Neural cell (in vitro differentiated cells): Measurements from ENCODE around the gene ARHGEF40. TPM values are rescaled to one million over a fixed set of nuclear protein-coding genes. Genes with fewer than 3 reads are reported as not detected.

Experiments
- H2AFZ ChIP-seq: fragments of 200-600, 300-800 bp; sonication (generic), shearing (Covaris generic); 2 replicates; pipeline ENCODE4 v1.6.0; 2014; ENCODE audit warnings: low read depth, mild to moderate bottlenecking, antibody characterized with exemption, low read length, moderate library complexity
- H3F3A ChIP-seq: fragments of 200-600 bp; shearing (Covaris generic); 2 replicates; pipeline ENCODE4 v1.6.1; 2016; ENCODE audit warnings: mild to moderate bottlenecking, moderate library complexity, mixed read lengths, antibody characterized with exemption, low read length; ENCODE audit not compliant: insufficient read depth, poor library complexity, severe bottlenecking
- H3K27ac ChIP-seq: fragments of 200-600, 300-800 bp; sonication (generic), shearing (Covaris generic); 2 replicates; pipeline ENCODE4 v1.5.1; 2014; ENCODE audit warnings: mild to moderate bottlenecking, low read length, moderate library complexity
- H3K27me3 ChIP-seq: fragments of 300-800, 200-600 bp; sonication (generic), shearing (Covaris generic); 2 replicates; pipeline ENCODE4 v1.6.0; 2014; ENCODE audit warnings: mild to moderate bottlenecking, low read depth, low read length, moderate library complexity; ENCODE audit not compliant: insufficient read depth
- H3K36me3 ChIP-seq: fragments of 300-800, 200-600 bp; sonication (generic), shearing (Covaris generic); 2 replicates; pipeline ENCODE4 v1.5.1; 2014; ENCODE audit warnings: mild to moderate bottlenecking, antibody characterized with exemption, low read length, moderate library complexity; ENCODE audit not compliant: insufficient read depth
- H3K4me2 ChIP-seq: fragments of 300-800, 200-600 bp; sonication (generic), shearing (Covaris generic); 2 replicates; pipeline ENCODE4 v1.6.0; 2014; ENCODE audit warnings: mild to moderate bottlenecking, low read length
- H3K4me3 ChIP-seq: fragments of 300-800, 200-600 bp; sonication (generic), shearing (Covaris generic); 2 replicates; pipeline ENCODE4 v1.5.1; 2014; ENCODE audit warnings: mild to moderate bottlenecking, low read length, moderate library complexity
- H3K79me2 ChIP-seq: fragments of 200-600 bp; shearing (Covaris generic); replicated peaks from 2 replicates; pipeline ENCODE4 v1.6.0; 2014; ENCODE audit warnings: mild to moderate bottlenecking, low read length, moderate library complexity; ENCODE audit not compliant: insufficient read depth
- H3K9ac ChIP-seq: fragments of 300-800, 200-600 bp; sonication (generic), shearing (Covaris generic); 2 replicates; pipeline ENCODE4 v1.6.1; 2016; ENCODE audit warnings: mild to moderate bottlenecking, low read length, mixed read lengths
- H3K9me2 ChIP-seq: fragments of 200-600 bp; shearing (Covaris generic); 2 replicates; pipeline ENCODE4 v1.6.1; 2016; ENCODE audit warnings: mild to moderate bottlenecking, low read length, mixed read lengths; ENCODE audit not compliant: insufficient read depth
- H3K9me3 ChIP-seq: fragments of 200-600, 300-800 bp; sonication (generic), shearing (Covaris generic); 2 replicates; pipeline ENCODE4 v1.6.1; 2016; ENCODE audit warnings: mild to moderate bottlenecking, mixed run types, low read length, moderate library complexity, mixed read lengths
- H4K20me1 ChIP-seq: fragments of 200-600 bp; shearing (Covaris generic); 2 replicates; pipeline ENCODE4 v1.6.1; 2016; ENCODE audit warnings: mild to moderate bottlenecking, mixed run types; ENCODE audit not compliant: insufficient read depth
- CTCF ChIP-seq: fragments of 450-650 bp; IDR thresholded peaks from 2 replicates; pipeline ENCODE4 v1.5.1; 2014; ENCODE audit warnings: antibody characterized with exemption, mild to moderate bottlenecking, moderate library complexity; ENCODE audit not compliant: poor library complexity, severe bottlenecking
- EP300 ChIP-seq: fragments of 450-650 bp; conservative IDR thresholded peaks from 2 replicates; pipeline ENCODE4 v1.6.1; 2014; ENCODE audit warnings: antibody characterized with exemption, mild to moderate bottlenecking, moderate library complexity; ENCODE audit not compliant: poor library complexity, severe bottlenecking
- EZH2 ChIP-seq: fragments of 200-600, 300-800 bp; shearing (Covaris generic), sonication (generic); IDR thresholded peaks from 2 replicates; pipeline ENCODE4 v1.6.1; 2014; ENCODE audit warnings: antibody characterized with exemption, low read length, borderline replicate concordance, mild to moderate bottlenecking; ENCODE audit not compliant: insufficient read depth, poor library complexity, severe bottlenecking
- MXI1 ChIP-seq: fragments of 450-650 bp; conservative IDR thresholded peaks from 2 replicates; pipeline ENCODE4 v1.6.1; 2014; ENCODE audit warnings: antibody characterized with exemption, mild to moderate bottlenecking; ENCODE audit not compliant: poor library complexity, severe bottlenecking
- POLR2AphosphoS5 ChIP-seq: IDR thresholded peaks from 2 replicates; pipeline ENCODE4 v1.6.1; 2012
- RAD21 ChIP-seq: fragments of 450-650 bp; conservative IDR thresholded peaks from 2 replicates; pipeline ENCODE4 v1.6.1; 2014; ENCODE audit warnings: antibody characterized with exemption, mild to moderate bottlenecking, moderate library complexity
- SMC3 ChIP-seq: fragments of 450-650 bp; conservative IDR thresholded peaks from 2 replicates; pipeline ENCODE4 v1.6.1; 2014; ENCODE audit warnings: antibody characterized with exemption, mild to moderate bottlenecking, moderate library complexity; ENCODE audit not compliant: poor library complexity
- TAF1 ChIP-seq: IDR thresholded peaks from 2 replicates; pipeline ENCODE4 v1.6.1; 2012; ENCODE audit warnings: low read depth
- polyA plus RNA-seq: library from polyadenylated mRNA; depleted of rRNA; stranded (reverse); fragments of >200 nt; gene quantifications from 2 replicates; pipeline ENCODE4 v1.2.3, GENCODE V29; 2014
- TF ChIP-seq, protein P1 (sequence below): IDR thresholded peaks from 2 replicates; pipeline ENCODE4 v1.6.1; 2012; ENCODE audit warnings: borderline replicate concordance

ARHGEF40 gene
- polyA plus RNA-seq, 1 donor from 2014 or later: 28.9 TPM

GRCh38 chr14:21090194-21090939 is 20.3 kb downstream of the ARHGEF40 start:
- no peaks in the 10 kb centered on the region for H4K20me1 ChIP-seq

DNA sequence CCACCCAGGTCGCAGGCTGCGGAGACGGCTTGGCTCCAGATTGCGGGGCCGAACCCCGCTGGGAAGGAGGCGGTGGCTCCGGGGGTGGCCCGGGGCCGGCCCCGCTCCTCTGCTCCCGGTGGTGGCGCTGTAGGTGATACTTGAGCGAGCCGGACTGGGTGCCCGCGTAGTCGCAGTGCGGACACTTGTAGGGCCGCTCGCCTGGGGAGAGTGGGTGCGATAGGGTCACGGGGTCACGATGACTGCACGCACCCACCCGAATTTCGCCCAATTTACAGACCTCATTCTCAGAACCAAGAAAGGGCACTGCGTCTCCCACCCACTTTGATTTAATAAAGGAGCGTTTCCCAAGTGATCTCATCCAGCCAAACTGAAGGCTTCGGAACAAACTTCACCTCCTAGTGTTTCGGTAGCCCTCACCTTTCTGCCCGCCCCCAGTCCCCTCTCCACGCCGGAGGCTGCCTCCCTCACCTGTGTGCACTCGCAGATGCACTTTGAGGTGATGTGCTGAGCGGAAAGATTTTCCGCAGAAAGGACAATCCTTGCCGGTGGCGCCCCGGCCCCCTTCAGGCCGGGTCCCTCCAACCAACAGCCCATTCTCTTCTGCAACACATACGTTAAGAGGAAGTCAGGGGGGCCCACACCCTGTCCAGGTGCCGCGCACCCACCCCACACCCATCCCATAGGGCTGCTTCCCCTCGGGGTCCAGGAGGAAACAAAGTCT is 21.0 kb downstream of the ARHGEF40 start:
- Histone ChIP-seq H3K27ac (no peak overlapping the region), H4K20me1 (no peaks in the 10 kb centered on the region), H2AFZ (no peak overlapping the region), H3K79me2 (peaks cover 16% of the 10 kb centered on the region), H3K9ac (no peak overlapping the region), H3K9me3 (no peaks in the 10 kb centered on the region), H3K4me3 (no peak overlapping the region), H3K4me2 (no peak overlapping the region), H3K9me2 (no peaks in the 10 kb centered on the region), H3F3A (peaks cover 23% of the 10 kb centered on the region), H3K27me3 (no peaks in the 10 kb centered on the region), H3K36me3 (peaks cover 7% of the 10 kb centered on the region)
- TF ChIP-seq SMC3 (no peak), EP300 (no peak), TAF1 (no peak), POLR2AphosphoS5 (no peak), EZH2 (no peak), RAD21 (no peak), MXI1 (no peak)
- TF ChIP-seq, protein P1, sequence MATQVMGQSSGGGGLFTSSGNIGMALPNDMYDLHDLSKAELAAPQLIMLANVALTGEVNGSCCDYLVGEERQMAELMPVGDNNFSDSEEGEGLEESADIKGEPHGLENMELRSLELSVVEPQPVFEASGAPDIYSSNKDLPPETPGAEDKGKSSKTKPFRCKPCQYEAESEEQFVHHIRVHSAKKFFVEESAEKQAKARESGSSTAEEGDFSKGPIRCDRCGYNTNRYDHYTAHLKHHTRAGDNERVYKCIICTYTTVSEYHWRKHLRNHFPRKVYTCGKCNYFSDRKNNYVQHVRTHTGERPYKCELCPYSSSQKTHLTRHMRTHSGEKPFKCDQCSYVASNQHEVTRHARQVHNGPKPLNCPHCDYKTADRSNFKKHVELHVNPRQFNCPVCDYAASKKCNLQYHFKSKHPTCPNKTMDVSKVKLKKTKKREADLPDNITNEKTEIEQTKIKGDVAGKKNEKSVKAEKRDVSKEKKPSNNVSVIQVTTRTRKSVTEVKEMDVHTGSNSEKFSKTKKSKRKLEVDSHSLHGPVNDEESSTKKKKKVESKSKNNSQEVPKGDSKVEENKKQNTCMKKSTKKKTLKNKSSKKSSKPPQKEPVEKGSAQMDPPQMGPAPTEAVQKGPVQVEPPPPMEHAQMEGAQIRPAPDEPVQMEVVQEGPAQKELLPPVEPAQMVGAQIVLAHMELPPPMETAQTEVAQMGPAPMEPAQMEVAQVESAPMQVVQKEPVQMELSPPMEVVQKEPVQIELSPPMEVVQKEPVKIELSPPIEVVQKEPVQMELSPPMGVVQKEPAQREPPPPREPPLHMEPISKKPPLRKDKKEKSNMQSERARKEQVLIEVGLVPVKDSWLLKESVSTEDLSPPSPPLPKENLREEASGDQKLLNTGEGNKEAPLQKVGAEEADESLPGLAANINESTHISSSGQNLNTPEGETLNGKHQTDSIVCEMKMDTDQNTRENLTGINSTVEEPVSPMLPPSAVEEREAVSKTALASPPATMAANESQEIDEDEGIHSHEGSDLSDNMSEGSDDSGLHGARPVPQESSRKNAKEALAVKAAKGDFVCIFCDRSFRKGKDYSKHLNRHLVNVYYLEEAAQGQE: no peak

More at GRCh38 chr14:21090194-21090939, 20.3 kb downstream of the ARHGEF40 start:
- Histone ChIP-seq H3K27ac (no peak overlapping the region), H2AFZ (no peak overlapping the region), H3K36me3 (peaks cover 10% of the 10 kb centered on the region), H3F3A (peaks cover 28% of the 10 kb centered on the region), H3K4me3 (no peak overlapping the region), H3K9ac (no peak overlapping the region), H3K4me2 (no peak overlapping the region), H3K27me3 (no peaks in the 10 kb centered on the region), H3K79me2 (peaks cover 16% of the 10 kb centered on the region), H3K9me2 (no peaks in the 10 kb centered on the region), H3K9me3 (no peaks in the 10 kb centered on the region)
- TF ChIP-seq RAD21 (no peak), SMC3 (no peak), MXI1 (no peak), POLR2AphosphoS5 (no peak), TAF1 (no peak), CTCF (no peak)
- TF ChIP-seq, protein P1: no peak
